HG02642 (cell line): ENCODE measurements around the gene NCOA3.

ENCODE experiments used
- ATAC-seq: cut with Tn5 transposase; IDR thresholded peaks from one replicate; pipeline ENCODE4 v1.9.1; 2021; ENCODE audit warnings: mild to moderate bottlenecking; ENCODE audit not compliant: unreplicated experiment, poor library complexity

The NCOA3 gene

GRCh38 chr20:47673671-47673955, 171.9 kb downstream of the NCOA3 start:
- no peak for ATAC-seq

- no peak for ATAC-seq
These were observed 172.5 kb downstream of the NCOA3 start for GRCh38 chr20:47674145-47674544.

GRCh38 chr20:47674686-47675085, 173.0 kb downstream of the NCOA3 start:
- no peak for ATAC-seq

- ATAC-seq, result no peak
These were observed 173.8 kb downstream of the NCOA3 start for GRCh38 chr20:47675190-47676142.

GRCh38 chr20:47676219-47676721, 174.6 kb downstream of the NCOA3 start:
- ATAC-seq, result no peak

GRCh38 chr20:47676912-47677634, 175.4 kb downstream of the NCOA3 start:
- ATAC-seq, result no peak

- ATAC-seq, result no peak
These were observed 176.2 kb downstream of the NCOA3 start for GRCh38 chr20:47677635-47678453.

- no peak for ATAC-seq
These were observed 176.8 kb downstream of the NCOA3 start for GRCh38 chr20:47678536-47678935.

GRCh38 chr20:47679462-47679861, 177.8 kb downstream of the NCOA3 start:
- ATAC-seq, result no peak

GRCh38 chr20:47680804-47681529, 179.3 kb downstream of the NCOA3 start:
- ATAC-seq, result no peak

GRCh38 chr20:47682028-47682783, 180.5 kb downstream of the NCOA3 start:
- no peak for ATAC-seq

- no peak for ATAC-seq
These were observed 181.2 kb downstream of the NCOA3 start for GRCh38 chr20:47682916-47683315.

GRCh38 chr20:47684306-47685080, 182.8 kb downstream of the NCOA3 start:
- no peak for ATAC-seq

- no peak for ATAC-seq
These were observed 184.9 kb downstream of the NCOA3 start for GRCh38 chr20:47686545-47686944.

GRCh38 chr20:47687095-47687987, 185.7 kb downstream of the NCOA3 start:
- ATAC-seq, result no peak

GRCh38 chr20:47688385-47689381, 187.0 kb downstream of the NCOA3 start:
- ATAC-seq, result no peak
